HG02759 (cell line): ENCODE data around the gene CTSD.
"Not testable (repeated sequence)": the region's sequence is repeated elsewhere in the genome, so short reads cannot be mapped to it uniquely, and the experiment has no call there.

ENCODE experiments used
- ATAC-seq: cut with Tn5 transposase; IDR thresholded peaks from one replicate; pipeline ENCODE4 v1.9.1; 2021; ENCODE audit warnings: mild to moderate bottlenecking, moderate library complexity; ENCODE audit not compliant: unreplicated experiment

CTSD gene

DNA sequence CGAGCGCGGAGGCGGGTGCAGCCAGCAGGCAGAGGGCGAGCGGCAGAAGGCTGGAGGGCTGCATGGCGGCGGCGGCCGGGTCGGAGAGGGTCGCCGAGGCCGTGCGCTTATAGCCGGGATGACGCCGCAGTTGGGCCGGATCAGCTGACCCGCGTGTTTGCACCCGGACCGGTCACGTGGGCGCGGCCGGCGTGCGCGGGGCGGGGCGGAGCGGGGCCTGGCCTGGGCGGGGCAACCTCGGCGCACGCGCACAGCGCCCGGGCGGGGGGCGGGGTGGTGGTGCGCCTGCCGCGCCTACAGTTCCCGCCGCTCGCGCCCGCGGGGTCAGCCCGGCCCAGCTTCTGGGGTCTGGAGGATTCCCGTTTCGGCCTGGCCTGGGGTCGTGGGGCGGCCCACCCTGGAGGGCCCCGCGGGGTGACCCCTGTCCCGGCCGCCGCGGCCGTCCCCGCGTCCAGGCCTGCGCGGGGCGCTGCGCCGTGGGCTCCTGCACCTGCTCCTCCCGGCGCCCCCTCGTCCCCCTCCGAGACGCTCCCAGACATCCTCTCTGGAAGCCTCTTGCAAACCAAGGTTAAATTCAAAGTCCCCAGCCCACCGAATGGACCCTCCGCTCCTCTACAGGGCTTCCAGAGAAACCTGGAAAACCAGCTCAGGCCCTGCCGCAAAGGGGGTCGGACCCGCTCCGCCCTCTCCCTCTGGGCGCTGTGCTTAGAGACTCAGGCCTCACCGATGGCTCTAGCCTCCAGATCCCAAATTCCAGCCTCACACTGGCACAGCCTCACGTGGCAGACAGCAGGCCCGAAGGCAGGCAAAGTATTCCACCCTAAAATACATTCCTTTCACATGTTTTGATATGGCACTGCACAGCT, at the start of gene CTSD:
CTSD (minus strand) TSS at position 132 of the 866 bp plus-strand sequence; CDS start at position 64, 68 bp downstream.
- ATAC-seq = peak; percentile 82

- not testable (repeated sequence) for ATAC-seq
Measured at GRCh38 chr11:1813356-1813755, 49.6 kb upstream of the CTSD start.

DNA sequence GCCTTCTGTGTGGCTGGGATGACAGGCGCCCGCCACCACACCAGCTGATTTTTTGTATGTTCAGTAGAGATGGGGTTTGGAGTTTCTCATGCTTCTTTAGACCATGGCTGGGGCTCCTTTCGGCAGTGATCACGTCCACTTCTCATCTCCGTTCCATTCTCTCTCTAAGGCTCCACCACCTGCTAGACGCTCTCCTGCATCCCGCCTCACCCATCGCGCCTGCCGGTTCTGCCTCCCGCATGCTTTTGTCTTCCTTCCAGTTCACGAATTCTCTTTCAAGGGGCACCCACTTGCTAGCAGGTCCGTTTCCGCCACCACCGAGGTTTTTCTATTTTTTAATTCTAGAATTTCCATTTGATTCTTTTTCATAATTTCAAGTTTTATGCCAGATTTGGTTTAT, 49.1 kb upstream of the CTSD start:
- ATAC-seq = no peak

GRCh38 chr11:1812274-1812673, 48.5 kb upstream of the CTSD start:
- no peak for ATAC-seq

DNA sequence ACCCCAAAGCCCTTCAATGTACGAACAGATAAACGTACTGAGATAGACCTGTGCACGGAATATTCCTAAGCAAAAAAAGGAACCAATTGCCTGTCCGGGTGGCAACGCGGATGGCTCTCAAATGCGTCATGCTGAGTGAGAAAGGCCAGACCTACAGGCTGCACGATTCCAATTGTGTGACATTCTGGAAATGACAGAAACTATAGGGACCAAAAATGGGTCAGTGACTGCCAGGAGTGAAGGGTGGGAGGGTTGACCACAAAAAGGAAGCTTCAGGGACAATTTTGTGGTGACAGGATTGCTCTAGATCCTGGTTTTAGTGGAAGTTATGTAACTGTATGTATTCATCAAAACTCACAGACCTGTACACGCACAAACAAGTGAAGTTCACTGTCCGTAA, 47.0 kb upstream of the CTSD start:
- no peak for ATAC-seq

GRCh38 chr11:1807264-1807995, 43.7 kb upstream of the CTSD start:
- no peak for ATAC-seq

DNA sequence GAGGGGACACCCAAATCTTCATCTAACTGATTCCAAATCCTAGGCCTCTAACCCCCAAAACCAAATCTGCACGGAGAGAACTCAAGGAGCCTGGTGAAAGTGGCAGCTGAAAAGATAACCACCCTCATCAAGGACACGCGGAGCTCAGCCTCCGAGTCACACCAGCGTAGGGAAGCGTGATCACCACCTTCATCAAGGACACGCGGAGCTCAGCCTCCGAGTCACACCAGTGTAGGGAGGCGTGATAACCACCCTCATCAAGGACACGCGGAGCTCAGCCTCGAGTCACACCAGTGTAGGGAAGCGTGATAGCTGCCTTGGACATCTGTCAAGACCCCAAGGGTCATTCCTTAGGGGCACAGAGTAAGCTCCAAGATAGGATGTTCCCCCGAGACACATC, 41.8 kb upstream of the CTSD start:
- ATAC-seq = no peak

DNA sequence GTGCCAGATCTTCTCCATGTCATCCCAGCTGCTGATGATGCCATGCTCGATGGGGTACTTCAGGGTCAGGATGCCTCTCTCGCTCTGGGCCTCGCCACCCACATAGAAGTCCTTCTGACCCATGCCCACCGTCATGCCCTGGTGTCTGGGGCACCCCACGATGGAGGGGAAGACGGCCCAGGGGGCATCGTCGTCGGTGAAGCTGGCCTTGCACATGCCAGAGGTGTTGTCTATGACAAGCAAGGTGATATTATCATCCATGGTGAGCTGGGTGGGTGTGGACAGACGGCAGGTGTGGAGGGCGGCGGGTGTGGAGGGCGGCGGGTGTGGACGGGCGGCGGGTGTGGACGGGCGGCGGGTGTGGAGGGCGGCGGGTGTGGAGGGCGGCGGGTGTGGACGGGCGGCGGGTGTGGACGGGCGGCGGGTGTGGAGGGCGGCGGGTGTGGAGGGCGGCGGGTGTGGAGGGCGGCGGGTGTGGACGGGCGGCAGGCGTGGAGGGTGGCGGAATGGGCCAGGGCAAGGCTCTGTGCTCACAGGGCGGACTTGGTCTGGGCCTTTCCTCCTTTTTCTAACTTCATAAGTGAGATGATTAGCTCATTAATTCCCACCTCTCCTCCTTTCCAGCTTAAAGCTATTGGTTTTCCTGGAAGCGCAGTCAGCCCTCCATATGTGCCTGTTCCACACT, 40.2 kb upstream of the CTSD start:
- not testable (repeated sequence) for ATAC-seq

DNA sequence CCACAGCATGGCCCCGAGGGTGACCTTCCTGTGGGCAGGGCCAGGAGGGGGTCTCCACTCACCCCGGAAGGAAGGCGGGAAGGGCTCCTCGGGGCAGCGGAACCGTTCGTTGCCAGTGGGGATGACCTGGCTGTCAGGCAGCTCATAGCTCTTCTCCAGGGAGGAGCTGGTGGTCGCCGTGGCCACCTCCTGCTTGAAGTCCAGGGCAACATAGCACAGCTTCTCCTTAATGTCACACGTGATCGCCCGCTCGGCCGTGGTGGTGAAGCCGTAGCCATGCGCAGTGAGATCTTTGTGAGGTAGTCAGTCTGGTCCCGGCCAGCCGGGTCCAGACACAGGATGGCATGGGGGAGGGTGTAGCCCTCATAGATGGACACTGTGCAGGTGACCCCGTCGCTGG, 39.5 kb upstream of the CTSD start:
- no peak for ATAC-seq

- ATAC-seq = no peak
Measured at GRCh38 chr11:1797391-1798125, 33.8 kb upstream of the CTSD start.

GRCh38 chr11:1796413-1797011, 32.8 kb upstream of the CTSD start:
- no peak for ATAC-seq

GRCh38 chr11:1793081-1793480, 29.4 kb upstream of the CTSD start:
- ATAC-seq = no peak

- no peak for ATAC-seq
Measured at GRCh38 chr11:1792461-1792860, 28.7 kb upstream of the CTSD start.

GRCh38 chr11:1791912-1792311, 28.2 kb upstream of the CTSD start:
- no peak for ATAC-seq

DNA sequence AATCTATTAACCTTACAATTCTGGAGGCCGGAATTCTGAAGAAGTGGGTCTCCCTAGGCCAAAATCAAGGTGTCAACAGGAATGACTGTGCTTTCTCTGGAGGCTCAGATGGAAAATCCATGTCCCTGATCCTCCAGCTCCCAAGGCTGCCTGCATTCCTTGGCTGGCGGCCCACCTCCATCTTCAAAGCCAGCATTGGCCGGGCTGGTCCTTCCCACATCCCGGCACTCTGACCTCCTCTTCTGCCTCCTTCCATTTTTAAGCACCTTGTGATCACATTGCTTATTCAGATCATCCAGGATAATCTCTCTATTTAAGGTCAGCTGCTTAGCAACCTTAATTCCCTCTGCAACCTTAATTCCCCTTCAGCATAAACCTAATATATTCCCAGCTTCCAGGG, 22.7 kb upstream of the CTSD start:
- ATAC-seq = no peak

GRCh38 chr11:1785749-1786413, 22.2 kb upstream of the CTSD start:
- ATAC-seq = no peak

DNA sequence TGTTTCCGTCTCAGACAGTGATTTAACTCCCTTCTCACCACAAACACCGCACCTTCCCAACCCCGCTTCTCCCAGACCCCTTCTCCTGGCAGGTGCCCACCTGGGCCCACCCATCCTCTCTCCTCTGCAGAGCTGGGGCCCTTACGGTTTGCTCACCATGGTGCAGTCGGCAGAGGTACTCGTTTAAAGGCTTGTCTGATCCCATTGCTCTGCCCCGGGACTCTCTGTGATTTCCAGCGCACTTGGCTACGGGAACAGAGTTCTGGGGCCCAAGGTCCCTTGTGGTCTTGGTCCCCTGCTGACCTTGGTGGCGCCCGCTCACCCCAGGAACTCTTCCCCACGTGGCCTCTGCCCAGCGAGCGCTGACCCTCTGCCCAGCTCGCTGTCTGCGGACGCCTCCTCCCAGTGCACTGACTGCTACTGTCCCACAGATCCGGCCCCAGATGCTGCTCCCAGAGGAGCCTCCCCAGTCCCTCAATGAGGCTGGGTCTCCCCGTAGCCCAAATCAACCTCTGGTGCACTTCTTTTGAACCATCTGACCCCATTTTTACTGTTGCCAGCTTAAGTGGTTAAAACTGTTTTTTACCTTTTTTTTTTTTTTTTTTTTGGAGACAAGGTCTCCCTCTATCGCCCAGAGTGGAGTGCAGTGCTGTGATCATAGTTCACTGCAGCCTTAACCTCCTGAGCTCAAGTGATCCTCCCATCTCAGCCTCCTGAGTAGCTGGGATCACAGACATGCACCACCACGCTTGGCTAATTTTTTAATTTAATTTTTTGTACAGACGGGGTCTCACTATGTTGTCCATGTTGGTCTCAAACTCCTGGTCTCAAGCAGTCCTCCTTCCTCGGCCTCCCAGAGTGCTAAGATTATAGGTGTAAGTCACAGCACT, 21.3 kb upstream of the CTSD start:
- no peak for ATAC-seq

DNA sequence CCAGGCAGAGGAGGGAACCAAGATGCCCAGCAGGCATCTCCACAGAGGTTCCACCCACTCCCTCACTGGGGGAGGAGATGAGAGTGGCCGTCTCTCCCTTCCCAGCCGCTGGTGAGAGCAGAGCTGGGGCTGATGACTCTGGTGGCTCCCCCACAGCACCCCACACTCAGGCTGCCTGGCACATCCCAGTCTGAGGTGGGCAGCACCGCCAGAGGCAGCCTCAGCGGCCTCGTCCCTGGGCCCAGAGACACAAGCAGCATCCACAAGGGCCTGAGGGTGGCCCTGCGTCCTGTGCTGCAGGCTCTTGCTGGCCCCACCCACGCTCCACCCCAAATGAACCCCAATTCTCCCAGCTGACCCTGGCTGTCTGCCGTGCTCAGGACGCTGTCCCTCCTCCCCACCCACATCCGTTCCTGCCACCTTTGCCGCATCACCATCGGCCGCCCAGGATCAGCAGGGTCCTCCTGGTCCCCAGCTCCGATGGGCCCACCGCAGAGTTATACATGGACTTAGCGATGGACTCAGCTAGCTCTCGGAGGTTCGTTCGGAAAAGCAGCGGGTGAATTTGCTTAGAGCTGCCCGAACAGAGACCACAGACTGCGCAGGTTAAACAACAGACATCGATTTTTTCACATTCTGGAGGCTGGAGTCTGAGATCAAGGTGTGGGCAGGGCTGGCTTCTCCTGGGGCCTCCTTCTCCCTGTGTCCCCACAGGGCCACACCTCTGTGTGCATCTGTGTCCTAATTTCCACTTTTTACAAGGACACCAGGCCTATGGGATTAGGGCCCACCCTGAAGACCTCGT, 20.2 kb upstream of the CTSD start:
- ATAC-seq = no peak
